HT1080 (cell line): ENCODE measurements around the gene CPNE5. TPM values are rescaled to one million over a fixed set of nuclear protein-coding genes. Genes with fewer than 3 reads are reported as not detected.
"Not testable (repeated sequence)": the region's sequence is repeated elsewhere in the genome, so short reads cannot be mapped to it uniquely, and the experiment has no call there.

Experiments
- DNase-seq: peaks from one replicate; pipeline ENCODE4 v3.0.0-alpha.2; 2015; ENCODE audit warnings: low read depth
- total RNA-seq: library from RNA; depleted of rRNA; stranded (reverse); fragments of >200 nt; shearing (Covaris generic); gene quantifications from 2 replicates; pipeline ENCODE4 v1.2.3, GENCODE V29; 2014

CPNE5 gene
- total RNA-seq, 1 experiment from 2014 or later, result 1.3 TPM

DNA sequence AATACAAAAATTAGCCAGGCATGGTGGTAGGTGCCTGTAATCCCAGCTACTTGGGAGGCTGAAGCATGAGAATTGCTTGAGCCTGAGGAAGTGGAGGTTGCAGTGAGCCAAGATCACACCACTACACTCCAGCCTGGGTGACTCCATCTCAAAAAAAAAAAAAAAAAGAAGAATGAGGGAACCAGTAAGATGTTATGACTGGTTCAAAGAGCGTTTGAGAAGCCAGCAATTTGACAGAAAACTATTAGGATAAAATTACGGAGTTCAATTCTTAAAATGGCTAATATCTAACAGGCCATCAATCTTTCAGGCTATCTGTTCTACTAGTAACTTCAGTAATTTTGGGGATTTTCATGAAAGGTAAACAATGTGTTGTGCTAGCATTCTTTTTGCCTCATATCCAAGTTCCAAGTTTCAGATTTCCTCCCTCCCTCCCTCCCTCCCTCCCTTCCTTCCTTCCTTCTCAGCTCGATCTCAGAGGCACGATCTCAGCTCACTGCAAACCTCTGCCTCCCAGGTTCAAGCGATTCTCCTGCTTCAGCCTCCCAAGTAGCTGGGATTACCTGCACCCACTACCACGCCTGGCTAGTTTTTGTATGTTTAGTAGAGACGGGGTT lies 134.2 kb downstream of the CPNE5 start:
- DNase-seq, result not testable (repeated sequence)

DNA sequence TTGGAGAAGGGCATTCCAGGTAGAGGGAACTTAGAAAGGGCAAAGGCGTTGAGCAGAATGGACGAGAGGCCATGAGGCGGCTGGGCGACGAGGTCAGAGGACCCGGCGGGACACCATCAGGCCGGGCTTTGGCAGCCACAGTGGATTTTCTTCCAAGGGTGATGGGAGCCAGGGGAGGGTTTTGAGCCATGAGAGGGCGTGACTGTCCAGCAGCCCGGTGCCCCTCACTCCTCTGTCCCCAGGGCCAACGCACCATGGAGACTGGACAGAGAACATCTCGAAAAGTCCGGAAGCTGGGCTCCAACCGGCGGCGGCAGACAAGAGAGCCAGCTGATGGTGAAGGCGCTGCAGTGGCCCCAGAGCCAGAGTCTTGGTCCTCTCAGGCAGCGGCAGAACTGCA lies 135.3 kb downstream of the CPNE5 start:
- no peak for DNase-seq

DNA sequence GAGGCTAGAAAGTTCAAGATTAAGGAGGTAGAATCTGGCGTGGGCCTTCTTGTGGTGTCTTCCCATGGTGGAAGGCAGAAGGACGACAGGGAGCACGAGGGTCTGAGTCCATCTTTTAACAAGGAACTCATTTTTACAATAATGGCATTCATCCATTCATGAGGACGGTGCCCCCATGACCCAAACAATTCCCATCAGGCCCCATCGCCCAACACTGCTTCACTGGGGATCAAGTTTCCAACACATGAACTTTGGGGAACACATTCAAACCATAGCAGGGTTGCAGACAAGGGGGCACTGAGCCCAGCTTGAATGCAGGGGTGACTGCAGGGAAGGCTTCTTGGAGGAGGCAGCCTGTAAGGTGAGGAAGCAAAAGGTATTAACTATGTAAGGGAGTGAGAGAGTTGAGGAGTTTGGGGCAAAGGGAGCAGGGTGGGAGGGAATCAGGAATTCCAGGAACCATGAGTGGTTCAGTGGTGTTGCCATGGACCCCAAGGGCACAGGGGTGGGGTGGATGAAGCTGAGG lies 136.1 kb downstream of the CPNE5 start:
- DNase-seq, result no peak

DNA sequence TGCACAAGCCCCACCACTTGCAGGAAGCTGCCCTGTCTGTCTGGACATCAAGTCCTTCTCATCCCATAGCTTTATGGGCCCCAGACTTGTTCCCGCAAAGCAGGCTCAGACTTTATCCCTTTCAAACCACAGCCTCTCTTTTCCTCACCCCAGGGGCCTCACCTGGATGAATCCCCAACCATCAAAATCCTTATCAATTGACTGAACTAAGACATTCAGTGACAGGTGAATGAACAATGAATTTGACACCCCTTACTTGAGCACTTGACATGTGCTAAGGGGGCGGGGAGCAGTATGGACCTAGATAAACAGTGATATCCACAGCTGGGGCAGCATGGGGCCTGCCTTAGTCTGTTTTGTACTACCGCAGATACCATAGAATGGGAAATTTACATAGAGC lies 136.6 kb downstream of the CPNE5 start:
- DNase-seq, result no peak

DNA sequence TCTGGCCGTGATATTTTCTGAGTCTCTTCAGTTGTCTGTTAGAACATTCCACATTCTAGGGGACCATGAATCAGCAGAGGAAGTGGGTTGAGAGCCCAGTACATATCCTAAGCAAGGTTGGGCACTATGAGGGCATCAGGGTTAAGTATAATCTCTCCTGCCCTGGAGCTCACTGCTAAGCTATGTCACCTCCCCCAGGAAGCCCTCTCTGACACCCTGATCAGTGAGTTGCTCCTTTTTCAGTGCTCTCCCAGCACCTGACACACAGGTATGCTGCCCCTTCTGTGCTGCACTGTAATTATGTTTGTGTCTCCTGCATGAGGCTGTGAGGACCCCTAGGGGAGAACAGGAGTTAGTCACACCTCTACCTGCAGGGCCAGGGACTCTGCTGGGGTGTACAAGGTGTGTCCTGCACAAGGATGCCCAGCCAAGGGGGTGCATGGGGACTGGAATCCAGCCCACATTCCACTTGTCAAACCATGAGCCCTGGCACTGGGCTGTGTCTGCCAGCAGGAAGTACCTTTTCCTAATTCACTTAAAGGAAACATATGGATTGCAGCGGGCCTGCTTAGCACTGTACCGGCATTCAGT lies 137.7 kb downstream of the CPNE5 start:
- peak; percentile 74 for DNase-seq

DNA sequence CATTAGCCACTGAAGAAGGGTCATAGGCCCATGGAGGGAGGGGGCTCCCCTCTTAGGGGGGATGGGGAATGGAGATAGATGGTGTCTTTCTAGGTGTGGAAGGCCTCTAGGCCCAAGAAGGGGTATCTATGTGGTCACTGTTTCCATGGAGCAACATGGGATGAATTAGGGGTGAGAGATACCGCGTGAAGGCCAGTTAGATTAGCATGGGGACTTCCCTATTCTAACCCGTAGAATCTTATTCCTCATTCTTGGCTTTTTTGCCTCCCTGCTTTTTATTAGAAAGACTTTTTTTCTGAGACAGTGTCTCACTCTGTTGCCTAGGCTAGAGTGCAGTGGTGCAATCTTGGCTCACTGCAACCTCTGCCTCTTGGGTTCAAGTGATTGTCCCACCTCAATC lies 138.4 kb downstream of the CPNE5 start:
- DNase-seq, result no peak

DNA sequence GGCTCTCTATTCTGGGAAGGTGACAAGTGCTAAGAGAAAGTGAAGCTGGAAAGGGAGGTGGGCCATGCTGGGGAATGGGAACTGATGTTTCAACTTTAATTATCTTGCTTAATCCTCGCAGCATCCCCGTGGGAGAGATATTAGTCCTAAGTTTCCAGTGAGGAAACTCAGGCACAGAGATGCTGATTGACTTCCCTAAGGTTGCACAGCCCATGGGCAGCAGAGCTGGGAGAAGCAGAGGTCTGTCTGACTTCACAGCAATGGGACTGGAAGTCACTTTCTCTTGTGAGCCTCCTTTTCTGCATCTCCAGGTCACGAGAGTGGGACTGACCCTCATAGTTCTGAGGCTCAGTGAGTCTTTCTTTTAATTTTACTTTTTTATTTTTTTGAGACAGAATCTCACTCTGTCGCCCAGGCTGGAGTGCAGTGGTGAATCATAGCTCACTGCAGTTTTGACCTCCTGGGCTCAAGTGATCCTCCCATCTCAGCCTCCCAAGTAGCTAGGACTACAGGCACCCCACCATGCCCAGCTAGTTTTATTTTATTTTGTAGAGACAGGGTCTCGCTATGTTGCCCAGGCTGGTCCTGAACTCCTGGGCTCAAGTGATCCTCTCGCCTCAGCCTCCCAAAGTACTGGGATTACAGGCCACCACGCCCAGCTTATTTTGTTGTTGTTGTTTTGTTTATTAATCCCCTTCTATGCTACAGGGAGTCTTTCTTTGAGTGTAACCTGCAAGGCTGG lies 139.0 kb downstream of the CPNE5 start:
- no peak for DNase-seq

DNA sequence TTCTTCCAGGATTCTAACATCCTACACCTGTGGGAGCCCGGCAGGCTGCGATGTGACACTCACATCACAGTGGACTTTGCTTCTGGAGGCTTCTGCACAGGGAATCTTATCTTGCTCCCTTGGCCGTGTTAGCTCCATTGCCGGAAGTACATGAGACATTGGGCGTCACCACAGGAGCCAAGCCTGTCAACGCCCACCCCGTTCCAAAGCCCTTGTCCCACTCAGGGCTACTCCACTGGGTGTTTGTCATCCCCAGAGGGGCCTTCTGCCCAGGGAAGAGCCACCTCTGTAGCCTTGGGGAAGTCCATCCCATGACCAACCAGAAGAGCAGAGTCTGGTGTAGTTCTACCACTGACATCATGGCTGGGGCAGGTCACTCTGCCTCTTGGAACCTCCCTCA lies 139.9 kb downstream of the CPNE5 start:
- no peak for DNase-seq

DNA sequence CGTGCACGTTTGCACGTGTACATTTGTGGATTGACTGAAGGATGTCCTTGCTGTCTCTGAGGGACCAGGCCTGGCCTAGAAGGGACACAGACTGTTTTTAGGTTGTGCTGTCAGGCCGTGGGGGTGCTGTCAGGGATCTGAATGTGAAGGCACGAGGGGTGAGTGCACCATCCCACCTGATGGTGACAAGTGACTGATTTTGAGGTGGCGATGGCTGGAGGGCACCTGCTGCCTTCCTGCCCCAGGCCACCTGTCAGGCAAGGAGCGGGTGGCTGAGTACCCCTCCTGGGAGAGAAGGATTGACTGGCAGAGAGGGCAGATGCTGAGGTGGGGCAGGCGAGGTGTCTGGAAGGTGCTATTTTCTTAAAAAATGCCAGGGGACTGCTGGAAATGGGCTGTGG lies 140.4 kb downstream of the CPNE5 start:
- no peak for DNase-seq

DNA sequence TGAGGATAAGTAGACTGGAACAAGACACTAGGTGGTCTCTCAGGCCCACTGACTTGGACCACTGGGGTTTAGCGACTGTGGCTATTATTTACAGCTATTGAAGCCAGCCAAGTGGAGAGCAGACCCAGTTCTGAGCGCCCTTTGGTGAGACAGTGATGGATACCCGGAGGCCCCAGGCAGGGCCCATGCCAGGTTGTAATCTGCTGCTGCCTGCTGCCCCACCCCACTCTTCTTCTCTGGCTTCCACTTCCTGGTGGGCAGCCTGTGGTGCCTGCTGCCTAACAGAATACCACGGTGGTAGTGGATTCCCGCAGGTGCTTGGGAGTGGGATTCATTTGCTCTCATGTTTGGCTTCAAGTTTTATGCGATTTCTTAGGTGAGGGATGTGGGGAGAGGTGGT lies 141.0 kb downstream of the CPNE5 start:
- no peak for DNase-seq

DNA sequence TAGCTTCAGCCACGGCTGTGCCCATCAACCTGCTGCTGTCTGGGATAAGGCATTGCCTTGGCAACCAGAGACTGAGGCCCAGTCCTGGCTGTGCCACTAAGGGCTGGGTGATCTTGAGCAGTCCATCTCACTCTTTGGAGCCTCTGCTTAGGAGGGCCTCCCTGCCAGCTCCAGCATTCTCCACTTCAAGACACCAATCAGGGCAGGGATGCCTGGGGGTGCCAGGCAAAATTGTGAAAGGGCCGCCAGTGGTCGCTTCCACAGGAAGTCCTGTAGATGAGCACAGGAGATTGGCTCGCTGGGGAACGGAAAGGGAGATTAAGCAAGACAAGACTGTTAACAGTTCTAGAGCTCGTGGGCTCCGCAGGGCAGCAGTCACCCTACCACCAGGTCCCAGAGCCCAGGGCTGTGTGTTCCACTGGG lies 141.8 kb downstream of the CPNE5 start, which contains the start of gene RAB44:
Gene RAB44, plus strand, starts transcription at position 346 of the 423 bp plus-strand sequence. CDS start 6,410 bp downstream, outside the sequence.
- no peak for DNase-seq

DNA sequence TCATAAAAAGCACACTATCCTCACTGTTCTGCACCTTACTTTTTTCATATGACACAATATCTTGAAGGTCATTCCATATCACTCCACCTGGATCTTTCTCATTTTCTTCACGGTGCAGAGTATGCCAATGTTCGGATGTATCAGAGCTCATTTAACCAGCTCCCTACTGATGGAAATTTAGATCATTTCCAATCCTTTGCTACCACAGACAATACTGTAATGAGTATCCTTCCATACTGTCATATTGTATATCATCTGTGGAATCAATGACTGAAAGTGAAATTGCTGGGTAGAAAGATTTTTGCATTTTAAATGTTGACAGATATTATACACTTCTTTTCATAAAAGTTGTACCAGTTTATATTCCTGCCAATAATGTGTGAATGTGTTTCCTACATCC lies 143.8 kb downstream of the CPNE5 start:
- no peak for DNase-seq

DNA sequence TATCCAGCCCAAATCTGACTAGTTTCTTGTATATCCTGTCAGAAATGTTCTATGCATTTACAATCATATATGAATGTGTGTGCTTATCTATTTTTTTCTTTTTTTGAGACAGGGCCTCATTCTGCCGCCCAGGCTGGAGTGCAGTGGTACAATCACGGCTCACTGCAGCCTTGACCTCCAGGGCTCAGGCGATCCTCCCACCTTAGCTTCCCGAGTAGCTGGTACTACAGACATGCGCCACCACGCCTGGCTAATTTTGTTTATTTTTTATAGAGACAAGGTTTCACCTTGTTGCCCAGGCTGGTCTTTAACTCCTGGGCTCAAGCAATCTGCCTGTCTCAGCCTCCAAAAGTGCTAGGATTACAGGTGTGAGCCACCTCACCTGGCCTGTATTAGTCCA lies 144.6 kb downstream of the CPNE5 start:
- DNase-seq, result no peak

DNA sequence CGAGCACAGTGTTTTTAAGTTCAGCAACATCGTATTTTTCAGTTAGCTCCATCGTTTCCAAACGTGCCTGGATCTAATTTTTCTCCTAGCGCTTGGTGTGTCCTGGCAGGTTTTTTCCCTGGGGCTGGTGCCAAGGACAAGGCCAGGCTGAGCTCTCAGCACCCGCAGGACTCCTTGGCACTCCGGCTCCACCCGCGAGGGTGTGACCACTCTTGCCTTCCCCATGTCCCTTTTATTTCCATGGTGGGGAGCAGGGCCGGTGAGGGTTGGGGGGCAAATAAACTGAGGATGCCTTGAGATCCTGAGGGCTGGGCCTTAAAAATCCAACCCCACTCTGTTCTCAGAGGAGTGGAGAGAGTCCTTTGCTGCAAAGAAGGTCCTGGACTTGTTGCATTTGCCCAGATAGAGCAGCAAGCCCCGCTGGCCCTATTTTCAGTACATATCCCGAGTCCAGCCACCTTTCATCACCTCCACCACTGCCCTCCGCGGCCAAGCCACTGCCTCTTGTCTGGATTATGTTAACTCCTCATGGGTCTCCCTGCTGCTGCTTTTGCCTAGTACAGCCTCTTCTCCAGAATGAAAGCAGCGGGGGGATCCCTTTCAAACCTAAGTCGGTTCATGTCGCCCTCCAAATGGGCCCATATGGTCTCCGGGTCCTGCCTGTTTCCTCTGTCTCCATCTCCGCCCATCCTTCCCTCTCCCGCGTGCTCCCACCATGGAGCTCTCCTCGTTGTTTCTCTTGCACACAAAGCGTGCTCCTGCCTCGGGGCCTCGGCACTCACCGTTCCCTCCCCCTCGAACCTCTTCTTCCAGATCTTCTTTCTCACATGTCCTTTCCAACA lies 146.2 kb downstream of the CPNE5 start:
- no peak for DNase-seq

DNA sequence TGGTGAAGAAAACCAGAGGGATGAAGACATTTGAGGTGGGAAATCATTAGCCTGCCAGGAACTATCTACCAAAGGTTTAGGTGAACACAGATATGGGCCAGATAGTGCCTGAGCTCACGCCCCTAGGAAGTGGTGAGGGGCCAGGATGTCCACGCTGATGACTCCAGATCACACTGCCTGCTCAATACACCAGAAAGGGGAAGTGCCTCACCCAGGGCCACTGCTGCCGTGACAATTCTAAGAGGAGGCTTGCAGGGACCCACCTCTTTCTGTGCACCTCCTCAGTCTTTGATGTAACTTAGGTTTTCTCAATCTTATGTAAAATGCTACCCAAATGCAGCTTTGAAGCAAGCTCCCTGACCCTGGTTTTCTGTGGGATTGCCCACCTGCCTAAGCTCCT lies 147.0 kb downstream of the CPNE5 start:
- no peak for DNase-seq

DNA sequence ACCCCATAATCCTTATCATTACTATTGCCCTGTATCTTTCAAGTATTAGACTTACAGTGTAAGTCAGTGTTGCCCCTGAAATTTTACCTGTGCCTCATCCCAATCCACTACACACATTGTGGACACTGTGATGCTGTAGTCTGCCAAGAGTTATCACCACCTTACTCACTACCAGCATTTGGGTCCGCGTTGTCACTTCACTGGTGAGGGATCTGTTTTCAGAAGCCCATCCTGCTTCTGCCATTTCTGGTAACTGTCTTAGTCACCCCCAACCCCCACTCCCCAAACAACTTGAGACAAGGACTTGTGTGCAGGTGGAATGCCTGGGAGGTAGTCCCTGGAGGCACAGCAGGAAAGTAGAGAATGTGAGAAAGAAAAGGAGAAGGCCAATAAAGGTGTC lies 147.6 kb downstream of the CPNE5 start:
- DNase-seq, result no peak

DNA sequence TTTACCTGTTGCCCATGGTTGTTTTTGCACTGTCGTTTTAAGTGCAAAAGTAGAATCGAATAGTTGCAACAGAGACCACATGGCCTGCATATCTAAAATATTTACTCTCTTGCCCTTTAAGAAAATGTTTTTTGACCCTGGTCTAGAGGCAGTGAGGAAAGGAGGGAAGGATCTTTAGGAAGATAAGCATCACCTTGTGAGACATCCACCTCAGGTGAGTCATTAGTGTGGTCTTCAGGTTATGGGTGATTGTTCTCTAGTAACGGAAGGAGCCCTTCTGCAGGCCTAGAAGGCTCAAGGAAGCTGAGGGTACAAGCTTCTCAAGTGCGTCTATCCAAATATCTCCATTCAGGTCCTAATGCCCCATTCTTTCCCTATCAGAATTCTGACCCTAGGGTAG lies 148.2 kb downstream of the CPNE5 start:
- no peak for DNase-seq
